GM13976 (cell line): Measurements from ENCODE around the gene AP4S1.

Experiments used
- DNase-seq: peaks from one replicate; pipeline ENCODE4 v3.0.0; 2012; ENCODE audit warnings: low spot score
- CTCF ChIP-seq: IDR thresholded peaks from 2 replicates; pipeline ENCODE4 v1.5.1; 2012; ENCODE audit warnings: borderline replicate concordance, mild to moderate bottlenecking; ENCODE audit not compliant: insufficient read depth; ENCODE audit errors: extremely low read depth, missing control alignments, control extremely low read depth
- in situ Hi-C: fragments of 300-500 bp; cut with MboI; formaldehyde crosslinking; loops from one replicate; pipeline ENCODE4 v1.12.0; 2022; ENCODE audit warnings: low sequenced_read_pairs, mixed read lengths, inconsistent platforms; ENCODE audit not compliant: unreplicated experiment

The AP4S1 gene

GRCh38 chr14:31096255-31096654 is 70.8 kb downstream of the AP4S1 start:
- no peak for DNase-seq
- in situ Hi-C loops, result loop anchor here (25.0 kb wide), 1 partner anchor 434 kb away; no protein-coding TSS in a partner anchor

GRCh38 chr14:31097081-31097480 is 71.6 kb downstream of the AP4S1 start:
- no peak for TF ChIP-seq CTCF
- in situ Hi-C loops, result loop anchor here (25.0 kb wide), 1 partner anchor 435 kb away; no protein-coding TSS in a partner anchor
- DNase-seq, result no peak

More at GRCh38 chr14:31096255-31096654, 70.8 kb downstream of the AP4S1 start:
- no peak for TF ChIP-seq CTCF

- TF ChIP-seq CTCF, result no peak
- no peak for DNase-seq
- in situ Hi-C loops, result no loop called here
Measured at GRCh38 chr14:31106768-31107167, 81.3 kb downstream of the AP4S1 start.

GRCh38 chr14:31109257-31109656 is 83.8 kb downstream of the AP4S1 start:
- no peak for DNase-seq
- in situ Hi-C loops, result no loop called here
- TF ChIP-seq CTCF, result no peak

- in situ Hi-C loops, result no loop called here
- no peak for DNase-seq
- TF ChIP-seq CTCF, result no peak
Measured at GRCh38 chr14:31110872-31111271, 85.4 kb downstream of the AP4S1 start.

GRCh38 chr14:31113794-31114193 is 88.3 kb downstream of the AP4S1 start:
- in situ Hi-C loops, result no loop called here
- DNase-seq, result no peak
- no peak for TF ChIP-seq CTCF

GRCh38 chr14:31118892-31119291 is 93.4 kb downstream of the AP4S1 start:
- in situ Hi-C loops, result no loop called here
- no peak for TF ChIP-seq CTCF
- DNase-seq, result no peak
